Fibroblast of skin of right quadriceps (primary cell): ENCODE results near the gene NHLRC4.
"Not testable (repeated sequence)": the region's sequence is repeated elsewhere in the genome, so short reads cannot be mapped to it uniquely, and the experiment has no call there.

Experiments
- DNase-seq: peaks from one replicate; pipeline ENCODE4 v3.0.0-alpha.2; 2013

The NHLRC4 gene

GRCh38 chr16:586047-586644, 19.3 kb downstream of the NHLRC4 start:
- DNase-seq, result peak; percentile 37

- no peak for DNase-seq
Observed at GRCh38 chr16:586645-587590, 20.1 kb downstream of the NHLRC4 start.

- DNase-seq, result peak; percentile 48
Observed at GRCh38 chr16:588639-588888, 21.8 kb downstream of the NHLRC4 start.

GRCh38 chr16:588889-589657, 22.3 kb downstream of the NHLRC4 start:
- DNase-seq, result peak; percentile 95

- peak; percentile 97 for DNase-seq
Observed at GRCh38 chr16:589658-590187, 22.9 kb downstream of the NHLRC4 start, which contains the start of gene RAB40C. RAB40C (plus strand) TSS chr16:590066; CDS start chr16:590292, 226 bp downstream.

- DNase-seq, result peak; percentile 34
Observed at GRCh38 chr16:590188-590814, 23.5 kb downstream of the NHLRC4 start.

- no peak for DNase-seq
Observed at GRCh38 chr16:590815-591200, 24.0 kb downstream of the NHLRC4 start.

- DNase-seq, result no peak
Observed at GRCh38 chr16:591231-591630, 24.4 kb downstream of the NHLRC4 start.

- no peak for DNase-seq
Observed at GRCh38 chr16:591892-592517, 25.2 kb downstream of the NHLRC4 start.

- DNase-seq, result no peak
Observed at GRCh38 chr16:592518-593306, 25.9 kb downstream of the NHLRC4 start.

- DNase-seq, result no peak
Observed at GRCh38 chr16:593406-593805, 26.6 kb downstream of the NHLRC4 start.

- no peak for DNase-seq
Observed at GRCh38 chr16:593807-594206, 27.0 kb downstream of the NHLRC4 start.

GRCh38 chr16:595094-595528, 28.3 kb downstream of the NHLRC4 start:
- DNase-seq, result no peak

GRCh38 chr16:595942-596735, 29.3 kb downstream of the NHLRC4 start:
- no peak for DNase-seq

- DNase-seq, result no peak
Observed at GRCh38 chr16:596736-597060, 29.9 kb downstream of the NHLRC4 start.

GRCh38 chr16:597655-598054, 30.9 kb downstream of the NHLRC4 start:
- DNase-seq, result not testable (repeated sequence)

- DNase-seq, result no peak
Observed at GRCh38 chr16:598823-599739, 32.3 kb downstream of the NHLRC4 start.

- no peak for DNase-seq
Observed at GRCh38 chr16:600781-601180, 34.0 kb downstream of the NHLRC4 start.

- DNase-seq, result no peak
Observed at GRCh38 chr16:603933-604332, 37.1 kb downstream of the NHLRC4 start.
